HG02642 (cell line): ENCODE results near the gene ANTXR1.
"Not testable (repeated sequence)": the region's sequence is repeated elsewhere in the genome, so short reads cannot be mapped to it uniquely, and the experiment has no call there.

Experiments used
- ATAC-seq: cut with Tn5 transposase; IDR thresholded peaks from one replicate; pipeline ENCODE4 v1.9.1; 2021; ENCODE audit warnings: mild to moderate bottlenecking; ENCODE audit not compliant: unreplicated experiment, poor library complexity

ANTXR1 gene

GRCh38 chr2:69244882-69245281, 231.9 kb downstream of the ANTXR1 start:
- no peak for ATAC-seq

- ATAC-seq, result no peak
Observed at GRCh38 chr2:69247583-69247982, 234.6 kb downstream of the ANTXR1 start.

DNA sequence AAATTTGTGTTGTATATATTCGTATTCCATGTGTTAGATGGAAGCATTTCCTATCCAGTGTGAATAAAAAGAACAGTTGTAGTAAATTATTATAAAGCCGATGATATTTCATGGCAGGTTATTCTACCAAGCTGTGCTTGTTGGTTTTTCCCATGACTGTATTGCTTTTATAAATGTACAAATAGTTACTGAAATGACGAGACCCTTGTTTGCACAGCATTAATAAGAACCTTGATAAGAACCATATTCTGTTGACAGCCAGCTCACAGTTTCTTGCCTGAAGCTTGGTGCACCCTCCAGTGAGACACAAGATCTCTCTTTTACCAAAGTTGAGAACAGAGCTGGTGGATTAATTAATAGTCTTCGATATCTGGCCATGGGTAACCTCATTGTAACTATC, 235.3 kb downstream of the ANTXR1 start:
- ATAC-seq, result no peak

DNA sequence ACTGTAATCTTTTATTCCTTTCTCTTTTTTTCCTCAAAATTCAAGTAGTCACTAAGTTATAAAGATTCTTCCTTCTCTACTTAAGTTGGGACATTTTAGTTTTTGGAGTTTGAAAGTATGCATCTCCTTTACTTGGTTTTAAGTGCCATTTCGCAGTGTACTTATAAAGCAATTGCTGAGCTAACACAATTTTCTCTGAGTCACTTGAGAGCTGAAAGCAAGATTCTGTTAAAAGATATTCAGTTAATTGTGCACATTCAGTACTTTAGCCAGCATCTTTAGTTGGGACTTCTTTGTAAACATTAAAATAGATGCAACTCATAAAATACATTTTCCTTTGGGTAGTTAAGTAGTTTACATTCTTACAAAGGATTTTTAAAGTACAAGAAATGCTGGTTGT, 238.0 kb downstream of the ANTXR1 start:
- ATAC-seq, result no peak

DNA sequence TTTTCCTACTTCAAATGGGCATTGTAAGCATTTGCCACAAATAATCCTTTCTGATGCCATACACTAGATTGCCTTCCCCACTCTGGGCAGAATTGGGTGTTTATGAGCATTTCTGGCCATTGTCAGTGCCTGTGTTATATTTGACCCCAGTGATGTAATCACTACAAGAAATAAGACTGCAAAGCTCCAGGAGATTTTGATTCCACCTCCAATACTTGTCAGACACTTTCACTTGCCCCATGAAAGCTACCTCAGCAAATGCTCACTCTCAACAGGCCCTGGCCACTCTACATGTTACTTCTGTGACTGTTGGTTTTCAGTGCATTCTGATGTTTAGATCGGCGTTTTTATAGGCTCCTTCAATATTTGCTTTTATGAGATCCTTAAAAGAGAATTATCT, 239.0 kb downstream of the ANTXR1 start:
- no peak for ATAC-seq

DNA sequence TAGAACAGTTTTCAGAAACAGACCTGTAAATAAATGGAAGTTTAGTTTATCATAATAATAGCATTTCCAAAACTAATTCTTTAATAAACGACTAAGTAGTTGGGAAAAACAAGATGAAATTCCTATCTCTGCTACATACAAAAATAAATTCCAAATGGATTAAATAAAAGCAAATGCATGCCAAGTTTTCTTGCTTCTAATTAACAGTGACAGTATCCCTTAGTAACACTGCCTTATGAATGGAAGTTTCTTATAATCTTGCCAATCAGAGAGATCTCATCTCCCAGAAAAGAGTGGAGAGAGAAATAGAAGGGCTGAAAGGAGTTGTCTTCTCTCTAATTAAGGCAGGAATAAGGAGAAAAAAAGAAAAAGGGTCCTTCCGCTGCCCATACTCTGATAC, 240.1 kb downstream of the ANTXR1 start:
- no peak for ATAC-seq

DNA sequence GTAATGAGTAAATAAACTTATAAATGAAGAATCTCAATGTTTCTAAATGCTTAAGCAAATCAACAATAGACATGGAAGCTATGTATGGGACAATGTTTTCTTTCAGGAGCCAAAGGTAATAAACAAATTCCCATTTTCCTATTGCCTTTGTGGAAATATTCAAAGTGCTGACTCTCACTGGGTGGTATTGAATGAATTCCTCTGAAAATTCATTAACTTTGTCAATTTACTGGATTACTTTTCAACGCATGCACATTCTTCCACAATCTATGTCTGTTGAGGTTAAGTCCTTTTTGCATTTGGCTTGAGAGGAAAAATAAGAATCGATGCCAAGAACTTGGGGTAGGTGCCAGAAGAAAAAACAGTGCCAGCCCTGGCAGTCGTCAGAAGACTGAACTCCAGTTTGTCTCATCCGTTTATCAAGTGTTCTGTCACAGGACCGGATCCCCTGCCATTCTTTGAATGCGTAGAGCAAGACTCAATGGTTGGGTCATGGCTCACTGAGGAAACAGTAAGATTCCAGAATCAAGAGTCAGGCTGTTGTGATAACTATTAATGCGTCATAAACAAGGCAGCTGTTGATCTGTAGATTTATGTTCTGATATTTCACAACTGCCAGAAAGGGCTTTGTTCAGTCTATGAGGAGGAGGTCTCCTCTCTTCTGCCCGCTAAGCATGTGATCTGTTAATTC, 240.8 kb downstream of the ANTXR1 start:
- no peak for ATAC-seq

GRCh38 chr2:69255760-69256159, 242.8 kb downstream of the ANTXR1 start:
- no peak for ATAC-seq

DNA sequence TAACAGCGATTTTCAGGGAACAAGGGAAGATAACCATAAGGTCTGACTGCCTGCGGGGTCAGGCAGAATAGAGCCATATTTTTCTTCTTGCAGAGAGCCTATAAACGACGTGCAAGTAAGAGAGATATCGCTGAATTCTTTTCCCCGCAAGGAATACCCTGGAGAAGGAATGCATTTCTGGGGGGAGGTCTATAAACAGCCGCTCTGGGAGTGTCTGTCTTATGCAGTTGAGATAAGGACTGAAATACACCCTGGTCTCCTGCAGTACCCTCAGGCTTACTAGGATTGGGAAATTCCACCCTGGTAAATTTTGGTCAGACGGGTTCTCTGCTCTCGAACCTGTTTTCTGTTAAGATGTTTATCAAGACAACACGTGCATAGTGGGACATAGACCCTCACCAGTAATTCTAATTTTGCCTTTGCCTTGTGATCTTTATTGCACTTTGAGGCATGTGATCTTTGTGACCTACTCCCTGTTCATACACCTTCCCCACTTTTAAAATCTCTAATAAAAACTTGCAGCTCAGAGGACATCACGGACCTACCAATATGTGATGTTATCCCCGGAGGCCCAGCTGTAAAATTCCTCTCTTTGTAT, 247.1 kb downstream of the ANTXR1 start:
- not testable (repeated sequence) for ATAC-seq

DNA sequence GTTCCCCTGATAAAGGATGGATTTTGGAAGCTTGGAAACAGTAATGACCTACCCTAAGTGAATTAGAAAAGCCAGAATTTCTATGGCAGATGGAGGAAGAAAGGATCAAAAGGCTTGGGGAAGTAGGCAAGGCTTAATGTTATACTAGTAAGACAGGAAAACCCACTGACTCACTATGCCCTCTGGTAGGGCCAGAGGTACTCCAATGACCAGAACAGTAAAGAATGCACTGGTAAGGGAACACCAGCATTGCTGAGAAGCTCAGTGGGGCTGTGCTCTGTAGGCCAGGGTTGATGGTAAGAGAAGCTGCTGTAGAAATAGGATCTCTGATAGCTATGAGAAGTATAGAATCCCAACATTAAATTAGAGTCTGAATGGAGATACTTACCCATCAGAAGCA, 247.7 kb downstream of the ANTXR1 start:
- no peak for ATAC-seq

- ATAC-seq, result no peak
Observed at GRCh38 chr2:69269330-69269729, 256.4 kb downstream of the ANTXR1 start.

GRCh38 chr2:69271831-69272257, 258.9 kb downstream of the ANTXR1 start:
- ATAC-seq, result no peak

- no peak for ATAC-seq
Observed at GRCh38 chr2:69272803-69273471, 260.0 kb downstream of the ANTXR1 start.

DNA sequence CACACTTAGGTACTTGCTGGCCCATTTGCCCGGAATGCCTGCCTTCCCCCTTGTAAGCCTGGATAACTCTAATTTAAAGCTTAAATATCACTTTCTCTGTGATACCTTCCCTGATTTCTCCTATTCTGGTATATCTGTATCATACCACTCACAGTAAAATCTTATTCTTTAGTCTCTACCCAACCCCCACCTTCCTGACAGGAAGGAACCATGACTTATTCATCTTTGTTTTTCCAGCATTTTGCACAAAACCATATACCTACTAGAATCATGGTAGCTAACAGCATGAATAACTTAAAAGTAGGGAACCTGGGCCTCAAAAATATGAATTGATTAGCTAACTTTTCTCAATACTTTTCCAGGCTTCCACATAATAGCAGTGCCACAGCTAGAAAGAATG, 262.5 kb downstream of the ANTXR1 start:
- no peak for ATAC-seq

DNA sequence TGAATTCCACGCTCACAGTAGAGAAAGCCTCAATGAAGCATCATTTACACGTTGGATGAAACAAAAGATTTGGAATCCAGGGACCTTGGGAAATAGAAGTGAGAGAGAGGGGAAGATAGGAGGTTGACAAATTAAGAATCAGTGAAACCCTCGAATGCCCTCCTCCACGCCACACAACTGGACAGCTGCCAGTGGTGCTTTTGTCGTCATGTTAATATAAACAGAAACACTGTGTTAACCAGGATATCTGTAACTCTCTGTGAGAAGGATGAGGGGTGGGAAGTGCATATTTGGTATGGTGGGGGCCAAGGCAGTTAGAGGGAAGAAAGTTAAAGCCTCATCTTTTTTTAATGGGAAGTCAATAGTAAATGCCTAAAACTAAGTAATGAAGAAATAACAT, 265.4 kb downstream of the ANTXR1 start:
- ATAC-seq, result no peak

DNA sequence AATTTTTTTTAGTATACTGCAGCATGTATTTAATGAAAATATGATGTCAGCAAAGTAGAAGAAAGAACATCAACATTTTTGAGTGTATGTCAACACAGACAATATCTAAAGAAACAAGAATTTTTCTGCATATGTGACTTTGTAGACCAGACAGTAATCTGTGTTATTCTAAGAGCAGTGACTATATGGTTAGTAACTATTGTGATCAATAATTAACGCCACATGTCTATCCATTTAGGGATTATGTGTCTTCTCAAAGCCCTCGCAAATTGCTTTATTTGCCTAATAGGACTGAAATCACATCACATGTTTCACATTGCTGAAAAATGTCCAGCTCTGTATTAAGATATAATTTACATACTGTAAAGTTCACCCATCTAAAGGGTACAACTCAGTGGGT, 266.2 kb downstream of the ANTXR1 start:
- no peak for ATAC-seq

- ATAC-seq, result no peak
Observed at GRCh38 chr2:69279931-69280681, 267.1 kb downstream of the ANTXR1 start.

DNA sequence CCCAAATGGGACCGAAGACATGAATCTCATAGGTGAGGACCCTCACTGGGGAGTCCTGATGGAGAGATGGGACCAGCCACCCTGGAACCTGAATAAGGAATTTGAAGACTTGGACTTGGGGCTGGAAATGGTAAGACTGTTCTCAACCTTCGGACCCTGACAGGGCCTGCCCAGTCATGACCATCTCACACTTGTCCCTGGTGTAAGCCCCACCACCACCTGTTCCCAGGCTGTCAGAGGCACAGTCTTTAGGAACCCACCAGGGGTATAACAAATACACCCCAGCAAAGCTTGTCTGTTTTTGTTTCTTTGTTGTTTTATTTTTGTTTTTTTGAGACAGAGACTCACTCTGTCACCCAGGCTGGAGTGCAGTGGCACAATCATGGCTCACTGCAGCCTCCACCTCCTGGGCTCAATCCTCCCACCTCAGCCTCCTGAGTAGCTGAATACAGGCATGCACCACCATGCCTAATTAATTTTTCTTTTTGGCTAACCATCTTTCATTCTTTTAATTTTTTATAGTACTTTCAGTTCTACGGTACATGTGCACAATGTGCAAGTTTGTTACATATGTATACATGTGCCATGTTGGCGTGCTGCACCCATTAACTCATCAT, 267.9 kb downstream of the ANTXR1 start:
- no peak for ATAC-seq

GRCh38 chr2:69285379-69285894, 272.5 kb downstream of the ANTXR1 start:
- no peak for ATAC-seq

DNA sequence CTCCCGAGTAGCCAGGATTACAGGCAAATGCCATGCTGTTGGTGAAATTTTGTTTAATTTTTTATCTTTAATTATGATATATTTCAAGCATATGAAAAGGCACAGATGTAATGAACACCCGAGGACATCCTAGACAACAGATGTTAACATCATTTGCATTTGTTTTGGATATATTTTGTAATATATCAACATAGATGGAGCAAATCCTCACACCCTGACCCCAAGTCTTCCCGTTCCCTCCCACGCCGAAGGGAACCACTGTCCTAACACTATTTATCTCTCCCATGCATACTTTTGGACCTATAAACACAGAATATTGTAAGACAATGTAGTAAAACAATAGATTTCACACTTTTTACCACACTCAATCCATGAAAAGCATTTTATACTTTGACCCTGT, 274.6 kb downstream of the ANTXR1 start:
- no peak for ATAC-seq
